OCI-LY1 (cell line): Measurements from ENCODE around the gene GMDS.

Source experiments
- H2AFZ ChIP-seq: fragments of 200-600 bp; sonication (generic), shearing (Covaris generic); 2 replicates; pipeline ENCODE4 v1.6.0; 2014; ENCODE audit warnings: antibody characterized with exemption, mild to moderate bottlenecking, low read length
- H3F3A ChIP-seq: fragments of 200-600 bp; sonication (generic), shearing (Covaris generic); 2 replicates; pipeline ENCODE4 v1.6.0; 2014; ENCODE audit warnings: mild to moderate bottlenecking, antibody characterized with exemption, low read length, moderate library complexity; ENCODE audit not compliant: insufficient read depth
- H3K27ac ChIP-seq: fragments of 200-600 bp; sonication (generic); 2 replicates; pipeline ENCODE4 v1.5.1; 2014; ENCODE audit warnings: low read length, mixed run types, mild to moderate bottlenecking, low read depth; ENCODE audit not compliant: poor library complexity, severe bottlenecking
- H3K27me3 ChIP-seq: fragments of 200-600 bp; sonication (generic); 2 replicates; pipeline ENCODE4 v1.6.0; 2014; ENCODE audit warnings: antibody characterized with exemption, mild to moderate bottlenecking, low read length, moderate library complexity; ENCODE audit not compliant: insufficient read depth
- H3K36me3 ChIP-seq: fragments of 200-600 bp; sonication (generic); 2 replicates; pipeline ENCODE4 v1.6.1; 2014; ENCODE audit warnings: mild to moderate bottlenecking, antibody characterized with exemption, low read length, moderate library complexity, mixed read lengths; ENCODE audit not compliant: insufficient read depth
- H3K4me1 ChIP-seq: fragments of 200-600 bp; sonication (generic); 2 replicates; pipeline ENCODE4 v1.5.1; 2014; ENCODE audit warnings: mild to moderate bottlenecking, low read length, moderate library complexity; ENCODE audit not compliant: insufficient read depth, severe bottlenecking
- H3K4me2 ChIP-seq: fragments of 200-600 bp; sonication (generic), shearing (Covaris generic); 2 replicates; pipeline ENCODE4 v1.6.1; 2014; ENCODE audit warnings: low read length
- H3K4me3 ChIP-seq: fragments of 200-600 bp; sonication (generic); 2 replicates; pipeline ENCODE4 v1.5.1; 2014; ENCODE audit warnings: low read length, low read depth, mild to moderate bottlenecking, mixed read lengths; ENCODE audit not compliant: poor library complexity, severe bottlenecking
- H3K79me2 ChIP-seq: fragments of 200-600 bp; shearing (Covaris generic); 2 replicates; pipeline ENCODE4 v1.6.1; 2016; ENCODE audit warnings: mixed run types, low read length, mixed read lengths; ENCODE audit not compliant: insufficient read depth
- H3K9ac ChIP-seq: fragments of 200-600 bp; sonication (generic), shearing (Covaris generic); 2 replicates; pipeline ENCODE4 v1.6.1; 2014; ENCODE audit warnings: mild to moderate bottlenecking, low read length, mixed read lengths
- H3K9me2 ChIP-seq: fragments of 200-600 bp; sonication (generic), shearing (Covaris generic); 2 replicates; pipeline ENCODE4 v1.6.1; 2014; ENCODE audit warnings: low read depth, mild to moderate bottlenecking, low read length, mixed read lengths
- H3K9me3 ChIP-seq: fragments of 200-600 bp; shearing (Covaris generic); 2 replicates; pipeline ENCODE4 v1.6.1; 2014; ENCODE audit warnings: low read length, mixed read lengths
- H4K20me1 ChIP-seq: fragments of 200-600 bp; sonication (generic), shearing (Covaris generic); 2 replicates; pipeline ENCODE4 v1.6.0; 2016; ENCODE audit warnings: mild to moderate bottlenecking, low read length; ENCODE audit not compliant: insufficient read depth
- EZH2 ChIP-seq: fragments of 200-600 bp; sonication (generic), shearing (Covaris generic); IDR thresholded peaks from 2 replicates; pipeline ENCODE4 v1.8.0; 2017; ENCODE audit warnings: borderline replicate concordance, mixed run types, mild to moderate bottlenecking, antibody characterized with exemption, low read length, moderate library complexity, mixed read lengths
- TF ChIP-seq, protein P1 (sequence below): fragments of 200-600 bp; sonication (generic), shearing (Covaris generic); IDR thresholded peaks from 2 replicates; pipeline ENCODE4 v1.5.1; 2017; ENCODE audit warnings: mild to moderate bottlenecking, antibody characterized with exemption, low read length, moderate library complexity, mixed read lengths

Gene GMDS

DNA sequence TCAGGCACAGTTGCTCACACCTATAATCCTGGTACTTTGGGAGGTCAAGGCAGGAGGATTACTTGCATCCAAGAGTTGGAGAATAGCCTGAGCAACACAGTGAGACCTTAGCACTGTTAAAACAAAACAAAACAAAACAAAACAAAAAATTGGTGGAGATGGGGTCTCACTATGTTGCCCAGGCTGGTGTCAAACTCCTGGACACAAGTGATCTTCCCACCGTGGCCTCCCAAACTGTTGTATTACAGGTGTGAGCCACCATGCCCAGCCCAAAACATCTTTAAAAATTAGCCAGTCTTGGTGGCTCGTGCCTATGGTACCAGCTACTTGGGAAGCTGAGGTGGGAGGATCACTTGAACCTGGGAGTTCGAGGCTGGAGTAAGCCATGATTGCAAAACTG is 120.2 kb downstream of the GMDS start:
- Histone ChIP-seq H3K79me2 (no peaks in the 10 kb centered on the region), H3K9me2 (no peaks in the 10 kb centered on the region), H3K36me3 (no peaks in the 10 kb centered on the region), H2AFZ (no peak overlapping the region), H4K20me1 (no peaks in the 10 kb centered on the region), H3F3A (no peaks in the 10 kb centered on the region), H3K4me2 (no peak overlapping the region), H3K27me3 (no peaks in the 10 kb centered on the region), H3K27ac (no peak overlapping the region), H3K4me1 (peaks cover 7% of the 10 kb centered on the region), H3K9ac (no peak overlapping the region), H3K4me3 (no peak overlapping the region), H3K9me3 (no peaks in the 10 kb centered on the region)
- TF ChIP-seq, protein P1, sequence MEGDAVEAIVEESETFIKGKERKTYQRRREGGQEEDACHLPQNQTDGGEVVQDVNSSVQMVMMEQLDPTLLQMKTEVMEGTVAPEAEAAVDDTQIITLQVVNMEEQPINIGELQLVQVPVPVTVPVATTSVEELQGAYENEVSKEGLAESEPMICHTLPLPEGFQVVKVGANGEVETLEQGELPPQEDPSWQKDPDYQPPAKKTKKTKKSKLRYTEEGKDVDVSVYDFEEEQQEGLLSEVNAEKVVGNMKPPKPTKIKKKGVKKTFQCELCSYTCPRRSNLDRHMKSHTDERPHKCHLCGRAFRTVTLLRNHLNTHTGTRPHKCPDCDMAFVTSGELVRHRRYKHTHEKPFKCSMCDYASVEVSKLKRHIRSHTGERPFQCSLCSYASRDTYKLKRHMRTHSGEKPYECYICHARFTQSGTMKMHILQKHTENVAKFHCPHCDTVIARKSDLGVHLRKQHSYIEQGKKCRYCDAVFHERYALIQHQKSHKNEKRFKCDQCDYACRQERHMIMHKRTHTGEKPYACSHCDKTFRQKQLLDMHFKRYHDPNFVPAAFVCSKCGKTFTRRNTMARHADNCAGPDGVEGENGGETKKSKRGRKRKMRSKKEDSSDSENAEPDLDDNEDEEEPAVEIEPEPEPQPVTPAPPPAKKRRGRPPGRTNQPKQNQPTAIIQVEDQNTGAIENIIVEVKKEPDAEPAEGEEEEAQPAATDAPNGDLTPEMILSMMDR, result no peak
- no peak for TF ChIP-seq EZH2

DNA sequence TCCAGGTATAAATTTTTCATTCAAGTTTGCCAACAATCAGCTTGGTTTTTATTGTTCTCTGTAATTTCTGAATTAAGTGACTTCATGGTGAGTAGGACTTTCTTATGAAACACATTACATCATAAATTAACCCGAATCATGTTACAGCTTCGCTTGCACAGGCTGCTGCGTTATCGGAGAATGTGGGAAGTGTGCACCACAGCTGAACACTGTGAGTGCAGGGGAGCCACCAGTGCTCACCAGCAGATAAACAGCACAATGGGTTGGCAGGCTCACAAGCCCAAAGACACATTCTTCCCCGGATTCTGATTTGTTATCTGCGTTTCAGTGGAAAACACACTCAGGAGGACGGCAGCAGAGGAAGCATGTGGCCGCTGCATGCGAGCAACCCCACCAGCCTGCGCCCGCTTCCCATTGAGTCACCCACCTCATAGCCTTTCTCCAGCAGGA is 121.1 kb downstream of the GMDS start:
- no peaks in the 10 kb centered on the region for H3K9me2 ChIP-seq

DNA sequence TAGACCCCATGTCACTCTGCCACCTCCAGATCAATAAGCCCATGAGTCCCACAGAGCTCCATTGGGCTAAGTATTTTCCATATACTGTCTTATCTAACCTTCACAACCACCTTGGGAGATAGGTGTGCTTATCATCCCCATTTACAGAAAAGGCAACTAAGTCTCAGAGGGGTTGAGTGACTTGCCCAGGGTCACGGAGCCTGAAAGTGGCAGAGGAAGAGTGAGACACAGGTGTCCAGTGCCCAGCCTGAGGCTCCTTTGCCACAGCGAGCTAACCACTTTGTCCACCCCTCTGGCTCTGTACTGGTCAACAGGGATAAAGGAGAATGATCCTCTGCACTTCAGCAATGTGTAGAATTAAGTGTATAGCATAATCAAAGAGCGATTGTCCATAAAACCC is 124.5 kb downstream of the GMDS start:
- Histone ChIP-seq H3K27ac (no peak overlapping the region), H3K4me2 (no peak overlapping the region), H3K27me3 (no peaks in the 10 kb centered on the region), H3K9me2 (no peaks in the 10 kb centered on the region), H3K4me3 (no peak overlapping the region), H3K79me2 (no peaks in the 10 kb centered on the region), H2AFZ (no peak overlapping the region), H3F3A (no peaks in the 10 kb centered on the region), H3K4me1 (no peaks in the 10 kb centered on the region), H3K9me3 (no peaks in the 10 kb centered on the region), H3K36me3 (no peaks in the 10 kb centered on the region), H3K9ac (no peak overlapping the region), H4K20me1 (no peaks in the 10 kb centered on the region)
- no peak for TF ChIP-seq EZH2
- TF ChIP-seq, protein P1, result no peak

More for the DNA sequence above, 121.1 kb downstream of the GMDS start:
- H3K27ac ChIP-seq, result no peak overlapping the region
- H3K36me3 ChIP-seq, result no peaks in the 10 kb centered on the region
- H3F3A ChIP-seq, result no peaks in the 10 kb centered on the region
- no peaks in the 10 kb centered on the region for H3K9me3 ChIP-seq
- H3K4me1 ChIP-seq, result peaks cover 7% of the 10 kb centered on the region
- no peak for TF ChIP-seq EZH2
- TF ChIP-seq, protein P1, result no peak
- H2AFZ ChIP-seq, result no peak overlapping the region
- no peaks in the 10 kb centered on the region for H3K79me2 ChIP-seq
- H3K9ac ChIP-seq, result no peak overlapping the region
- H3K4me2 ChIP-seq, result no peak overlapping the region
- no peak overlapping the region for H3K4me3 ChIP-seq
- no peaks in the 10 kb centered on the region for H3K27me3 ChIP-seq
- H4K20me1 ChIP-seq, result no peaks in the 10 kb centered on the region
